HTERT RPE-1 (cell line): ENCODE data around the gene NHS.

Source experiments
- in situ Hi-C: fragments of 300-500 bp; cut with MboI; formaldehyde crosslinking; loops from 4 replicates; pipeline ENCODE4 v1.14.3; 2020; ENCODE audit warnings: low sequenced_read_pairs

The NHS gene

DNA sequence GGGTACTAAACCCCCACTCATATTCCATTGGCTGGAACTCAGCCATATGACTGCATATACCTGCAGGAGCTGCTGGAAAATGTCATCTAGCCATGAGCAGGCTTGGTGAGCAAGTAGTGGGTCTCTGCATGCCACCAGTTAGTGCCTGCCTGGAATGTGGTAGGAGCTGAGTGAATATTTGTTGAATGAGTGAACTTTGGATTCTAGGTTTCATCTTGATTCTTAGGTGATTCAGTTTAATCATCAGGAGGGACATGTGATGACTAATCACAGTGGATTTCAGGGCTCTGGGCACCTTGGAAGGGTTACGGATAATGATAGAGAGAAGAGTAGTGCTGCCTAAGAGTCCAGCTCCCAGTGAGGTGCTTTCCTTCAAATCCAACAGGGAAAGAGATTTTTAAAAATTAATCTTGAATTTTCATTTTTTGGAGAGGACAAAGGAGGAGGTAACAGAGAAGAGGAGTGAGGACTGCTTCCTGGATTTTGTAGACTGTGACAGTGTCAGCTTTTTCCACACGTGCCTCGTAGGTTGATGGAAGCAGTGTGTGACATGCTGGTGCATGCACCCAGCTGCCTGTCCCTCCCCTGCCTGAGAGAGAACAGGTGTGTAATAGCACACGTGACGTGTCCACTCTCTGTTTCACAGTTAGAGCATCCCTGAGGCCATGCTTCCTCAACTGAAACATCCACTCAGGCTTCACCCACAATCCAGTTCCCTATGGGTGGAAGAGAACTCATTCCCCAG is 30.4 kb downstream of the NHS start:
- in situ Hi-C loops: no loop called here

DNA sequence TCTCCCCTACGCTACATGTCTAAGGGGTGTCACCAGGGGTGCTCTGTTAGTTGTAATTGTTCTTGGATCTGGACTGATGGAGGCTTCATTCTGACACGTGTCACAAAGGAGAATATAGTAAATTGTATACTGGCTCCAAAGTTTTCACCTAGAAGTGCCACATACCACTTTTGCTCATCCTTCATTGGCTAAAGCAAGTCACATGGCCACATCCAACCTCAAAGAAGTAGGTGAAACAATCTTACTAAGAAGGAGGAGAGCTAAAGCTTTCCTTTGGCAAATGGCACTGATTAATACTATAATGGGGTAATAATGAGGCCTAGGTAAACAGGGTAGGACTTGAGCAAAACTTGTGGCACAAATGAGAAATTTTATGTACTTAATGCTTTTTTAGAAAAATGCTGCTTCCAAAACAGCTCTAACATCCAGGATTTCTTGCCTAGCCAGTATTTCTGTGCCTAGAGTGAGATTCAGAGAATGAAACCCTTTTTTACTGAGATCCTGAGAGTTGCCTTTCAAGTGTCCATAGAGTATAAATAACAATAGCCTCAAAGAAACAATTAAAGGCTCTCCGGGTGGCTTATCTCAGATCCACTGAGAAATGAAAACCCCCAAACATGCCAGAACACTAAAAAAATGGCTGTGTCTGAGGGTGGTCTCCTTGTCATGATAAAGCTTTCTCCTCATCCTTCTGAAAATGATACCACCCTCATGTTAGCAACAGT is 34.7 kb downstream of the NHS start:
- in situ Hi-C loops: no loop called here

DNA sequence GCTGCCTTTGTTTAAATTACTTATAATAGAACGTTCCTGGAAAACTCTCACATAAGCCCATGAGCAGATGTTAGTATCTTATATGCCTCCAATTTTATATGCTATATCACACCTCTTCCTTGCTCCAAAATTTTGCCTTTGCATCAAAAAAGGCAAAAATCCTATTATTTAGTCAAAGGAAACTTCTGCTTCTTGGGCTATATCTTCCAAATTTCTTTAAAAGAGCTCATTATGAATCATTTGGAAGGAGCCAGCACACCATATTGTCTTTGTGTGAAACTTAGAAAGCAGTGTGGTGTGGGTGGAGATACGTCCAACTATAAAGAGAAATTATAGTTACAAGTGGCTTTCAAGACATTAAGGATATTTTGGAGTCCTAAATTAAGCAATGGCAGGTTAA is 35.7 kb downstream of the NHS start:
- in situ Hi-C loops: no loop called here

DNA sequence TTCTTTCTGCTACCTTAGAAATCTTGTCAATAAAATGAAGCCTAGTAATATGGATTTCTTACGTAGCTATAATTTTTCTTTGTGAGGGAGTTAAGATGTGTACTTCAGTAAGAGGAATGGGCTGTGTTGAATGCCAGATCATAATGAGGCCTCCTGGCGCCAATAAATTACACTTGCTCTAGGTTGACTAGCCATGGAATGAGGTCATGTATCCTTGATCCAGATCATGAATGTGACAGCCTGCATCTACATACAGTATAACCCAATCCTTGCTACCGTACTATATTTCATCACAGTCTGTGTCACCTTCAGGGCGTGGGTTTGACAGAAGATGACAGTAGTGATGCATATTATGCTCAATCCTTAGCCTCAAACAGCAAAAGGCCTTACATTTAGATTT is 36.2 kb downstream of the NHS start:
- in situ Hi-C loops: no loop called here

DNA sequence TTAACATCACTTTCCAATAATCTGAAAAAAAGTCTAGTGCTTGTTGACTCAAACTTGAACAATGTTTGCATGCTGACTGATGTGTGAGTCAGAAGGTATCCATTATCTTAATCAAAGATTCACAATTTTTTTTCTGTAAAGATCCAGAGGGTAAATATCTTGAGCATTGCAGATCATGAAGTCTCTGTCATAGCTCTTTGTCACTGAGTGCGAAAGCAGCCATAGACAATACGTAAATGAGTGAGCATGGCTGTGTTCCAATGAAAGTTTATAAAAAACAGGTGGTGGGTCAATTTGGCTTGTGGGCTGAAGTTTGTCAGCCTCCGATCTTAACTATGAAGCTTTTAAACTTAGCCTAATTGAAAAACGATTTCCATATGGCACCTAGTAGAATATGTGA is 37.7 kb downstream of the NHS start:
- in situ Hi-C loops: no loop called here

DNA sequence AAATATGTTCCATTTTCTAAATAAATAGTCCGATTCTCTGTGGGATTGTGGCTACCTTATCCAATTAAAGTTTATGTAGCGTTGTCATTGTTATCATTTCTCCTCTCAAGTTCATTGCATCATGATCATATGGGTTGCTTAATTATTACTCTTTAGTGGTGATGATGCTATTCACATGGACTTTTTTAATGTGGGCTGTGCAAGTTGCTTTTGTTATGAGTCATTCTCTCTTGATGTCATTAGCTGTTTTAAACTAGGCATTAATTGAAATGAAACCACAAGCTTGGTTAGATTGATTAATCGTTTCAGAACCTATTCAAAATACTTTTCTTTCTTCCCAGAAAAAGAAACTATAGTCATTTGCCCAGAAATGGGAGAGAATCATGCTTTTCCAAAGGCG is 38.2 kb downstream of the NHS start:
- in situ Hi-C loops: no loop called here

DNA sequence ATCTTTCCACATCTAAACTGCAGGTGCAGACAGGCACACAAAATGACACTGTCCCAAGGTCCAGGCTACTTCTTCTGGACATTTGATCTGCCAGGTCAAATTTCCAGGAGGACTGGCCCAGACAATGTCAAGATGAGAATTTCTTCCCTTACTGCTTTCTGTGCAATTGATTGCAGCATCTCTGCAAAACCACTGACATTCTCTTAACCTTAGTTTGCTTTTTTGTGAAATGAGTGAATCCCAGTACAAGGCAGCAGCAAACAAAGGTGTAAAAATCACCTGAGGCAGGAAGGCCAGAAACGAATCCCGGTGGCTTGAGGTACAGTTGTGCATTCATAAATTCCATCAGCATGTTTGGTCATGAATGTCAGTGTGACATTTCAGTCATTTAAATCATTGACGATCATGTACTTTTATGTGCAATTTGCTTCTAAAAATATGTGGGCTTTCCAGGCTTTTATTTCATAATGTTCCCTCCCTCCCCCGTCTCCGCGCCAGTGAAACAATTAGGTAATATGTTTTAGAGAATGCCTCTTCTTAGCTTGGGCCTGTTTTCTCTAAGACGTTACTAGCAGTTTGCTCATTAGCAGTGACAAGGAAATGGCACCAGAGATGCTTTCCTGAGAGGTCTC is 39.1 kb downstream of the NHS start:
- in situ Hi-C loops: no loop called here

DNA sequence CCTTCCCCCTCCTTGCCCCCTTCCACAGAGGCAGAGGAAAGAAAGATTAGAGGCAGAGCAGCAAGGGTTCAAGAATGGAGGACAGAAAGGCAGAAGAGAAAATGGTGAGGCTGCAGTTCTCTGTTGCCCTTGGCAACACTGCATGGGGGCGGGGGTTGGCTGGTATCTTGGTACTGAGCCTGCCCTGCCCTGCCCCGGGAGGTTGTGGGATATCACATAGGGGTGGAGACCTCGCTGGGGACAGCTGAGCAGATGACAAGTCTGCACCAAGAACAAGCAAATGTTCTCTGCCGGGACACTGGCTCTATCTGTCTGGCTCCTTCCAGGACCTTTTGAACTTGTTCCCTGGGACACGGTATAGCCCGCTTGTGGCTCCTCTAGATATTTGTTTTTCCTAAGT is 39.8 kb downstream of the NHS start:
- in situ Hi-C loops: no loop called here

DNA sequence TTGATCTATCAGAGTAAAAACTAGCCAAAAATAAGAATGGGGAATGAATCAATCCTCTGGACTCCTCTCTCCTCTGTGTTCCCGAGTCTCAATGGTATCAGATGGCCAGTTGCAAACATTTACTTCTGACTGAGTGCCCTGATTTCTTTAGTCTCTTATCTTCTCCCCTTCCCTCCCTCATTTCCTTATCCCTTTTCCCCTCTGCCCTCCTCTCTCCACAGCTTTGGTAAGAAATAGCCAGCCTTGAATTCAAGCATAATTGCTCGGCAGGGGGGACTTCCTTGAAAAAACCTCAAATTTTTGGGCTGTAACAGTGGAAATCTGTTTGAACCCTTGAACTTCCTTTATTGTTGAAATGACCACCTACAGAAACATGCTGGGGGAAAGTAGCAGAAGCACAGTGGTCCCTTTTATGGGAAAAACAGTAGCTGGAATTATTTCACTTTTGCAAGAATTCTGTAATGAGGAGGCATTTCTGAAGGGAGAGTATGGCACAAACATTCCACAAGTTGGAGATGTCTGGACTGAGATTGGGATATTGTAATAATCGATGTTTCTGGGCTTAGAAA is 40.3 kb downstream of the NHS start:
- in situ Hi-C loops: no loop called here

DNA sequence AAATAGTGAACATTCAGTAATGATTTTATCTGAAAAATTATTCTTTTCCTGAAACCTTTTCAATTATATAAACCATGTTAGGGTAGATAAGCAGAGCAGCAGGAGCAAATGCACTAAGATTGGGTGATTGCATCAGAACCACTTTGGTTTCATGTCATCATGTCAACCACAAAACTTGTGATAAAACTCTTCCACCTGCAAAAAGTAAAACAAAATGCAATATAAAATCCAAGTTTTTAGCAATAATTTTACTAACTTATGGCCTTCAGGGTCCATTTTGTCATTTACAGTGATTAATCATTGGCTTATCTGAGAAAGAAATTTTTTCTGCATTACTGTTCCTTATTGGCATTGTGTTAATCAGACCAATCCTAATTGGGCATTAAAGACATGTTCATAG is 42.4 kb downstream of the NHS start:
- in situ Hi-C loops: no loop called here

DNA sequence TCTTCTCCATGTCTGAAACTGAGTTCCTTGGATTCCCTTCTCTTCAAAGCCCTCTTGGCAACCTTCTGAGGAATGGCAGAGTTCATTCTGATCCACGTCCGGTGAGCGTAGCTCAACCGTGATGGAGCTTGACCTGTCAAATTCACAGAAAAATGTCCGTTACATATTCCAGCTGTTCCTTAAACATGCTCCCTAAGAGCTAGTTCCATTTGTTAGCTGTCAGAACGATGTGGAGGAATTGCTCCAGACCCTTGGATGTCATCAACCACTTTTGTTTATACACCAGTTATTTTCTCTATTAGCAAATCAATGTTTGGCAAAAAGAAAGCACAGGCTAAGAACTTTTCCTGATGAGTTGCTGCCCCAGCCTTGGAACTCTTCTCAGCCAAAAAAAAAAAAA is 50.1 kb downstream of the NHS start:
- in situ Hi-C loops: no loop called here

DNA sequence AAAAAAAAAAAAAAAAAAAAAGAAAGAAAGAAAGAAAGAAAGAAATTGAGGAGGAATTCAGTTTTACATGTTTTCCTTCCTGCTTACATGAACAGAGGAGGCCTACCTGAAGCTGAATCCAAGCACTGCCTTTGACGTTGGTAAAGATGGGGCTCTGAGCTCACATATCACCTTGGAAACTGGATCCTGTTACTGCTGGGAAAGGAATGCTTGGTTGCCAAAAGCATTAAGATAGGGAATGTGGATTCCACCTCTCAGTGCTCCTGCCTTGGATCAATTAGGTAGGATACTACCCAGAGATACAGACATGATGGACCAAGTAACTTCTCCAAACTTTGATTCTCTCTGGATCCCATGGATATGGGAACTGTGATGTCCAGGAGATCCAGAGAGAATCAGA is 50.6 kb downstream of the NHS start:
- in situ Hi-C loops: no loop called here

DNA sequence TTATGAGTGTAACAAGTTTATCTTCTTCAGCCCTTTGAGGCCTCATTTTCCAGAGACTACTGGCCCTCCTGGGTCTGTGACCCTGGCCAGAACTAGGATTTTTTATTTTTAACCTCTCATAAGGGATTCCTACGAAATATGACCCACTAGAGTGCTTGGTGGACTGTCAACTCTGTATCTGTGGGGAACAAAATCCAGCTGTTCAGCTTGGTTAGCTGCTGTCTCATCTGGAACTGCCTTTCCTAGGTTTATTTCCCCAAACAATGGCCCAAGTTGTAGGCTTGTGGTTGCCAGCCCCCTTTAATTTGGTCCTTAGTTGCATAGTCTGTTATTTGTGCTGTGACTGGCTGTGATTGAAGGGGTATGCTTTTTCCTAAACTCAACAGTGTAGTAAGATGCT is 56.2 kb downstream of the NHS start:
- in situ Hi-C loops: no loop called here

DNA sequence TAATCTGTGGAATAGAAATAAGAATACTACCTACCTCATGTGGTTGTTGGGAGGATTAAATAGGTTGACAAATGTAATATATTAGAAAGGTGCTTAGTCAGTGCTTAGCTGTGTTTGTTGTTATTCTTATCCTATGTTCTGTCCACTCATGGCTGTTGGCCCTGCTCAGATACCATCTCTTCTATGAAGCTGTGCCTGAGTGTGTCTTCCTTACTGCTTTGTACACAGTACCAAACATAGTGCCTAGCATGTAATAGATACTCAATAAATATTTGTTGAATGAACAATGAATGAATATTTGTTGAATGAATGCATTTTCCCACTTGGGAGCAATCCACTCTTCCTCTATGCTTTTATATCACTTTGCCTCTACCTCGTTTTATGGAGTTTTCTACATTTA is 57.2 kb downstream of the NHS start:
- in situ Hi-C loops: no loop called here

DNA sequence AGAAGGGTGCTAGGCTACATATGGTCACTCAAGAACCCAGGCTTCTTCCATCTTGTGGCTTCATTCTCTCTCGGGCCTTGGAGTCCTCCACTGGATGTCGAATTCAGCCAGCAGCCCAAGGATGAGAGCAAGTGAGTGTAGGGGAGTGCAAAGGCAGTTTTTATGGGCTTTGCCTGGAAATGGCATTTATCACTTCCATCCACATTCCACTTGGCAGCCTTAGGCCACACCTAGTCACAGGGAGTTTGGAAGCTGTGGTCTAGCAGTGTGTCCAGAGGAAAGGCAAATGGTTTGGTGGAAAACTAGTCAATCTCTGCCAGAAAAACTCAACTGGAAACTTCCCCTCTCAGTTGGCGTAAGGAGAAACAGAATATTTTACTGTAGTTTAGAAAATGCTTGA is 59.0 kb downstream of the NHS start:
- in situ Hi-C loops: no loop called here

DNA sequence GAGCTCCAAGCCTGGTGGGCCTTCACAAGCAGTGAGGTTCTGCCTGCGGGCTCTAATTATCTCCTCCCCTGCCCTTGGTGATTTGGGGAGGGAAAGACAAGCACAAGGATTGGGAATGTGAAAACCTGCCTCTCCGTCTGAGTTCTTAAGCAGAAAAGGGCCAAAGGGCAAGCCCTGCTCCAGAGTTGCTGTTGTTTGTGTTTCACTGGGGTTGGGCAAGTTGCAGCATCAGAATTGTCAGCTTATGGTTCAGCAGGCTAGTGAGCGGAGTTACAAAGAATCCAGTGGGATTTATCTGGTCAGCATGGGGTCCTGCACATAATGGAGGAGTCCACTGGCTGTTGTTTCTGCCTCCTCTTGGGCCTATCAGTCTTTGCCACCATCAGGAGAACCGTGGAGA is 60.5 kb downstream of the NHS start:
- in situ Hi-C loops: no loop called here

DNA sequence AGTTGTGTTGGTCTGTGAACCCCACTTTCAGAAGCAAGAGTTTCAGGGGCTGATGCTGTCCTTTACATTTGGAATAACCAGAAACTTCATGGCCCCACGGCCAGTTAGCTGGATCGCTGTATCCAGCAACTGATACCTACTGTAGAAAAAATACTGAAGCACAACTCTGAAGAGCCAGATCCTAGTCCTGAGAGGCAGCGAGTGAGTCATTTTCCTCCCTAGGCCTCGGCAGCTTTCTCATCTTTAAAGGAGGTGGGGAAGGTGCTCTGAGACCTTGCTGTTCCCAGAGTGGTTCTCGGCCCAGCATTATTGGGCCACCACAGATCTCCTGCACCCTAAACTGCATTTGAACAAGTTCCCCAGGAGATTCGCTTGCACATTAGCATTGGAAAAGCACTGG is 63.2 kb downstream of the NHS start:
- in situ Hi-C loops: no loop called here

DNA sequence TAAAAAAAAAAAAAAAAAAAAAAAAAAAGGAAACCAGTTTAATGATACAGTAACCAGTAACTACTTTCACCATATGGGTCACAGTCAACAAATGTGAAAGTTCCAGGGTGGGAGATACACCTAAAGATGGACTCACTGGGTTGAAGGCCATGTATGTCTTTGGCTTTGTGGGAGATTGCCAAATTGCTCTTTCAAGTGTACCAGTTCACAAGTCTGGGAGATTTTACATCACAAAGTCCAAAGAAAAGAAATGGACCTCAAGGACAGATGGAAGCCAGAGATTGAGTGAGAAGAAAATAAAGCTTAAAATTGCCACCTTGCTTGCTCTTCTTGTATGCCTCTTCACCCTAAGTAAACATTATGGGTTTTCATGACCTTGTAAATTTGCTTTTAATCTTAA is 65.3 kb downstream of the NHS start:
- in situ Hi-C loops: no loop called here

DNA sequence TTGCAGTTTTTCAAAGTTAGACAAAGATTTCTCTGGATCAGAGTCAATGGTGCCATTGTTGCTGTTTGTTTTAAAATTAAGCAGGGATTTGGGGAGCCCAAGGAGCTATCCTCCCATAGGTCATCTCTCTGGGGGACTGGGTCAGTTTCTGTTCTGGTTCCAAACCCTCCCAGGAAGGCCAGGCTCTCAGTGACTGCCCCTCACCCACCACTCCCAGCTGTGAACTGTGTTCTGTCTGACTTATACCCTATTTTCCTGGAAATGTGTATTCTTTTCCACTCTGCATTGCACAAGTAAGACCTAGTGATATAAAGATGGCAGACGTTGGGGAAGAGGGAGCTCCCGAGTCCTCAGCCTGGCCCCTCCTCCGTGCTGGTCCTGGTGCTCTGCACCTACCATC is 65.8 kb downstream of the NHS start:
- in situ Hi-C loops: no loop called here

DNA sequence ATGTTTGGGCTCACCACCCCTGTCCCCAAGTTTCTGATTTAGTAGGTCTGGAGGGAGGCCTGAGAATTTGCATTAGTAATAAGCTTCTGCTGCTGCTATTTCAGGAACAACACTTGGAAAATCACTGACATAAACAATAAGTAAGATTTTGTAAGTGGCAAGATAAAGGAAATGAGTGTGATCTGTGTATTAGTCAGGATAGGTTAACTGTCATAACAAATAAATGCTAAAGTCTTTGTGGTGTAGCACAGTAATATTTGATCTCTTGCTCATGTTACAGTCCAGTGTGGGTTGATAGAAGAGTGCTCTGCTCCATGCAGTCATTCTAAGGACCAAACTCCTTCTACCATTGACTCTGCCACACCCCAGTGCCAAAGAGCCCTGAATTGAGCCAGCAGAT is 67.0 kb downstream of the NHS start:
- in situ Hi-C loops: no loop called here

DNA sequence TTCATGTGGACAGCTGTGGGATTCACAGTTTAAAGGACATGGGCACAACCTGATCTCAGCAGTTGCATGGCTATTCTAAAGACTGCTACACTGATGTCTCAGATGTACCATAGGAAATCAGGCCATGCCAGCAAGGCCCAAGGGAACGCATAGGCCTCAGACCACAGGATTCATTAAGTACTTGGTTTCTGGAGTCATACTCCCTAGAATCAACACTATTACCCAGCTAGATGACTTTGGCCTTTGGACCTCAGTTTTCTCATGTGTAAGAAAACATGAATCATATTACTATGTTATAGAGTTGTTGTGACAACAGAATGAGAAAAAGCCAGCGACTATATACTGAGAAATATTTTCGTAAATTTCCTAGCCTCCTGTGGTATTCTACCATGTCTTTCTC is 67.9 kb downstream of the NHS start:
- in situ Hi-C loops: no loop called here

DNA sequence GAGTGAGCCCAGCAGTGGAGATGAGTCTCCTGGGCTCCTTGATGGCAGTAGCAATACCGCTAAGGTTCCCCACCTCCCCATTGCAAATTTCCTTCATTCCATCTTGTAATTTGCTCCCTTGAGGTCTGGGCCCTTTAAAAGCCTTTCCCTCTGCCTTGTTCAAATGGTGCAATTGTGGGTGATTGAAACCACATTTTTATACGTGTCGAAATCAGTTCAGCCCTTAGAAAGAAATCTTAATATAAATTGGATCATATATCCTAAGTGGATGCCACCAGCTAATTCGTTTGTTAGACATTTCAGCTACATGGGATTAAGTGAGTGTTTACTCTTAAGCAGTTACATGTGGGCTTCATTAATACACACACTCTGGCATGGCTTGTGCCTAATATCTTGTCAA is 68.6 kb downstream of the NHS start:
- in situ Hi-C loops: no loop called here
